MM.1S (cell line): Measurements from ENCODE around the gene MAGIX.

Experiments
- DNase-seq: peaks from one replicate; pipeline ENCODE4 v3.0.0-alpha.2; 2015
- H2AFZ ChIP-seq: fragments of 300-600 bp; sonication (generic); 2 replicates; pipeline ENCODE4 v1.6.0; 2016; ENCODE audit warnings: antibody characterized with exemption, low read length
- H3F3A ChIP-seq: fragments of 300-600 bp; sonication (generic); 2 replicates; pipeline ENCODE4 v1.6.1; 2016; ENCODE audit warnings: mild to moderate bottlenecking, antibody characterized with exemption, low read length, moderate library complexity, mixed read lengths; ENCODE audit not compliant: insufficient read depth
- H3K27ac ChIP-seq: fragments of 300-600 bp; sonication (generic); 2 replicates; pipeline ENCODE4 v1.5.1; 2016; ENCODE audit warnings: mild to moderate bottlenecking, low read length
- H3K27me3 ChIP-seq: fragments of 300-600 bp; sonication (generic); replicated peaks from 2 replicates; pipeline ENCODE4 v1.6.0; 2016; ENCODE audit warnings: low read length; ENCODE audit not compliant: insufficient read depth
- H3K36me3 ChIP-seq: fragments of 300-600 bp; sonication (generic); replicated peaks from 2 replicates; pipeline ENCODE4 v1.6.1; 2016; ENCODE audit warnings: mild to moderate bottlenecking, low read length, mixed read lengths; ENCODE audit not compliant: insufficient read depth
- H3K4me1 ChIP-seq: fragments of 300-600 bp; sonication (generic); 2 replicates; pipeline ENCODE4 v1.6.1; 2016; ENCODE audit warnings: low read length, mixed read lengths
- H3K4me2 ChIP-seq: fragments of 300-600 bp; sonication (generic); 2 replicates; pipeline ENCODE4 v1.6.0; 2016; ENCODE audit warnings: low read depth, low read length
- H3K4me3 ChIP-seq: fragments of 300-600 bp; sonication (generic); 2 replicates; pipeline ENCODE4 v1.5.1; 2016; ENCODE audit warnings: low read length, mixed read lengths
- H3K79me2 ChIP-seq: fragments of 300-600 bp; sonication (generic); 2 replicates; pipeline ENCODE4 v1.6.1; 2016; ENCODE audit warnings: mixed run types, low read length, mixed read lengths
- H3K9ac ChIP-seq: fragments of 300-600 bp; sonication (generic); 2 replicates; pipeline ENCODE4 v1.6.1; 2016; ENCODE audit warnings: low read length, mixed read lengths
- H3K9me2 ChIP-seq: fragments of 300-600 bp; sonication (generic); replicated peaks from 2 replicates; pipeline ENCODE4 v1.6.1; 2016; ENCODE audit warnings: mild to moderate bottlenecking, low read length, mixed read lengths; ENCODE audit not compliant: insufficient read depth
- H3K9me3 ChIP-seq: fragments of 300-600 bp; sonication (generic); replicated peaks from 2 replicates; pipeline ENCODE4 v1.6.1; 2016; ENCODE audit warnings: mild to moderate bottlenecking, low read length, mixed read lengths; ENCODE audit not compliant: insufficient read depth
- H4K20me1 ChIP-seq: fragments of 300-600 bp; sonication (generic); 2 replicates; pipeline ENCODE4 v1.6.1; 2016; ENCODE audit warnings: mild to moderate bottlenecking, low read length, moderate library complexity, mixed read lengths; ENCODE audit not compliant: insufficient read depth
- EZH2 ChIP-seq: fragments of 300-600 bp; sonication (generic); optimal IDR thresholded peaks from 2 replicates; pipeline ENCODE3; 2017; ENCODE audit warnings: low read depth, mild to moderate bottlenecking, antibody characterized with exemption, low read length, mixed read lengths
- EZH2phosphoT487 ChIP-seq: fragments of 300-600 bp; sonication (generic); IDR thresholded peaks from 2 replicates; pipeline ENCODE4 v1.6.1; 2018; ENCODE audit warnings: antibody characterized with exemption, low read length
- TF ChIP-seq, protein P1 (sequence below): fragments of 300-600 bp; sonication (generic); IDR thresholded peaks from 2 replicates; pipeline ENCODE4 v1.5.1; 2016; ENCODE audit warnings: antibody characterized with exemption, low read length, mixed read lengths

Gene MAGIX

DNA sequence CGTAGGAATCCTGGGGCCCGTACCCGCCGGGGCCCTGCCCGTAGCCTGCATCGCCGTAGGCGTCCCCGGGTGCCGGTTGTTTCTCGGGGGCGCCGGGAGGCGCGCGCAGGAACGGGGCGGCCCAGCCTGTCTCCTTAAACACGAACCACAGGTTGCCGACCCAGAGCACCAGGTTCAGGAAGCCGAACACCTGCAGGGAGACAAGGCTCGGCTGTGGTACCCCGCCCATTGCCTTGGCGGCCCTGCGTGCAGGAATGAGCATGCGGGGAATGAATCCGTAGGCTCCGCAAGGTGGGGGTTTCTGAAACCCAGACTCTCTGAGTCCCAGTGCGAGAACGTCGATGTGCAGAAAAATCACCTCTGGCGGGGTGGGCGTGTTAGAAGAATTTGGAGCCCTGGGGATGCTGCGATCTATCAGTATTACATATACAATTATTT is 29.0 kb downstream of the MAGIX start:
- no peaks in the 10 kb centered on the region for H3K9me3 ChIP-seq
- no peaks in the 10 kb centered on the region; the same call in 1 of the 2 replicates for H3K4me1 ChIP-seq
- H2AFZ ChIP-seq, result peak overlapping the region; percentile 61; the same call in 1 of the 2 replicates
- no peaks in the 10 kb centered on the region for H3K9me2 ChIP-seq
- peak overlapping the region; percentile 49; the same call in 1 of the 2 replicates for H3K4me2 ChIP-seq
- DNase-seq, result peak; percentile 16
- no peaks in the 10 kb centered on the region for H3K36me3 ChIP-seq
- H3K27me3 ChIP-seq, result no peaks in the 10 kb centered on the region
- TF ChIP-seq, protein P1, sequence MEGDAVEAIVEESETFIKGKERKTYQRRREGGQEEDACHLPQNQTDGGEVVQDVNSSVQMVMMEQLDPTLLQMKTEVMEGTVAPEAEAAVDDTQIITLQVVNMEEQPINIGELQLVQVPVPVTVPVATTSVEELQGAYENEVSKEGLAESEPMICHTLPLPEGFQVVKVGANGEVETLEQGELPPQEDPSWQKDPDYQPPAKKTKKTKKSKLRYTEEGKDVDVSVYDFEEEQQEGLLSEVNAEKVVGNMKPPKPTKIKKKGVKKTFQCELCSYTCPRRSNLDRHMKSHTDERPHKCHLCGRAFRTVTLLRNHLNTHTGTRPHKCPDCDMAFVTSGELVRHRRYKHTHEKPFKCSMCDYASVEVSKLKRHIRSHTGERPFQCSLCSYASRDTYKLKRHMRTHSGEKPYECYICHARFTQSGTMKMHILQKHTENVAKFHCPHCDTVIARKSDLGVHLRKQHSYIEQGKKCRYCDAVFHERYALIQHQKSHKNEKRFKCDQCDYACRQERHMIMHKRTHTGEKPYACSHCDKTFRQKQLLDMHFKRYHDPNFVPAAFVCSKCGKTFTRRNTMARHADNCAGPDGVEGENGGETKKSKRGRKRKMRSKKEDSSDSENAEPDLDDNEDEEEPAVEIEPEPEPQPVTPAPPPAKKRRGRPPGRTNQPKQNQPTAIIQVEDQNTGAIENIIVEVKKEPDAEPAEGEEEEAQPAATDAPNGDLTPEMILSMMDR, result no peak
- TF ChIP-seq EZH2 (no peak), EZH2phosphoT487 (no peak)
- no peaks in the 10 kb centered on the region for H3F3A ChIP-seq
- peak overlapping the region; percentile 85 for H3K4me3 ChIP-seq
- H4K20me1 ChIP-seq, result no peaks in the 10 kb centered on the region
- H3K27ac ChIP-seq, result peak overlapping the region; percentile 74
- peak overlapping the region; percentile 72 for H3K9ac ChIP-seq
- H3K79me2 ChIP-seq, result no peaks in the 10 kb centered on the region

DNA sequence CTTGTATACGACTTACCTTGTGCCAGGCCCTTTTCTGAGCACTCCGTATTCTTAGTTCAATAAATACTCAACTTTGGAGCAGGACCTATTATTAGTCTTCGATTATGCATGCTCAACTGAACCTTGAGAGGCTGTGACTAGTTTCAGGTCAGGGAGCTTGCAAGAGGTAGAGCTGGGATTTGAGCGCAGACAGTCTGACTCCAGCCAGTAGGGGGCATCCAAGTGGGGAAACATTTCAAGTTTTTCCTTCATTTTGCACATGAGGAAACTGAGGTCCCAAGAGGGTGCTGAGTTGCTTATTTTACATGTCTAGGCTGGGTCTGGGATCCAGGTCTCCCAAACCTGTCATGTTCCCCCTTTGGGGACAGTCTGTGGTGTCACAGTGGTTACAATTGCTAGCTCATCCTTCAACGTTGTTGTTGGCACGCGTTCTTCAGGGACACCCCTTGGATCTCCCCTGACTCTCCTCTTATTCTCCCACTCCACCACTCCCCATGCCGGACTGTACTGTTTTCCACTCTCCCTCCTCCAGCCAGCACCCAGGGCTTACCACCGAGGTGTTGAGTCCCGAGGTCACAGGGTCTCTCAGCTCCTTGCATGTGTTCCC is 30.3 kb downstream of the MAGIX start:
- H3F3A ChIP-seq, result no peaks in the 10 kb centered on the region
- H3K9me3 ChIP-seq, result no peaks in the 10 kb centered on the region
- H3K4me3 ChIP-seq, result no peak overlapping the region
- H3K9ac ChIP-seq, result no peak overlapping the region
- H3K36me3 ChIP-seq, result no peaks in the 10 kb centered on the region
- H4K20me1 ChIP-seq, result no peaks in the 10 kb centered on the region
- peak; percentile 32 for DNase-seq
- no peak overlapping the region for H3K4me2 ChIP-seq
- H3K4me1 ChIP-seq, result no peaks in the 10 kb centered on the region; the same call in 1 of the 2 replicates
- 0 out of 2 replicates have a peak, but pooled peaks cover 3% of the 10 kb centered on the region for H3K27me3 ChIP-seq
- H3K79me2 ChIP-seq, result no peaks in the 10 kb centered on the region
- H3K9me2 ChIP-seq, result no peaks in the 10 kb centered on the region
- no peak overlapping the region for H3K27ac ChIP-seq
- H2AFZ ChIP-seq, result no peak overlapping the region
- TF ChIP-seq, protein P1, result peak; percentile 63
- TF ChIP-seq EZH2phosphoT487, result no peak

DNA sequence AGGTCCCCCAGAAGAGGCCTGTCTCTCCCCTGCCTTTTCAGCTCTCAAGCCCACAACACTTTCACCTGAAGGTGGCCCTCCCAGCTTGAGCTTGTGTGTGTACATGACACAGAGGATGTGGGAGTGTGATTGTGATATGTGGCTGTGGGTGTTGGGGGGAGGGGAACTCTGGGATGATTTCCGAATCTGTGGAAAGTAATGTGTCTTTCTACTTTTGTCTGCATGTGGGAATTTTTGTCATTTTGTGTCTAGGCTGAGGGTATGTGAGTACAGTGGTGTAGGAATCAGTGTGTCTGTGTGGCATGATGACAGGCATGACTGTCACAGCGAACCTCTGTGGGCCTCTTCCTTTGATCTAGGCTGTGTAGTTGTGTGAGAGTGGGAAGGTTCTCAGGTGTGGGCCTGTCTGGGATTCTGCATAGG is 31.0 kb downstream of the MAGIX start:
- 0 out of 2 replicates have a peak, but pooled peaks cover 10% of the 10 kb centered on the region for H3K27me3 ChIP-seq
- no peak overlapping the region for H2AFZ ChIP-seq
- no peaks in the 10 kb centered on the region for H3K79me2 ChIP-seq
- H3K4me1 ChIP-seq, result no peaks in the 10 kb centered on the region; the same call in 1 of the 2 replicates
- no peaks in the 10 kb centered on the region for H3F3A ChIP-seq
- no peaks in the 10 kb centered on the region for H3K36me3 ChIP-seq
- no peaks in the 10 kb centered on the region for H3K9me3 ChIP-seq
- H4K20me1 ChIP-seq, result no peaks in the 10 kb centered on the region
- TF ChIP-seq, protein P1, result no peak
- TF ChIP-seq EZH2phosphoT487 (no peak), EZH2 (no peak)
- H3K4me2 ChIP-seq, result no peak overlapping the region
- no peak overlapping the region for H3K9ac ChIP-seq
- no peak overlapping the region for H3K27ac ChIP-seq
- no peak overlapping the region for H3K4me3 ChIP-seq
- no peak for DNase-seq
- no peaks in the 10 kb centered on the region for H3K9me2 ChIP-seq
